ENCODE data around the gene SCARF2.

GRCh38 chr22:20402960-20403778, 34.5 kb downstream of the SCARF2 start:
- no peak for TF ChIP-seq ZFP36 (IDR thresholded peaks at IDR 0.05; ENCODE audit: borderline replicate concordance, partially characterized antibody)
- TF ChIP-seq REST (IDR thresholded peaks at IDR 0.05), result no peak
- TF ChIP-seq SREBF2 (IDR thresholded peaks at IDR 0.05), result no peak
- no peak for TF ChIP-seq MAX (IDR thresholded peaks at IDR 0.05)
- TF ChIP-seq KDM1A (IDR thresholded peaks at IDR 0.05; ENCODE audit: low read depth), result no peak
- no peak for TF ChIP-seq POLR2A (IDR thresholded peaks at IDR 0.05; ENCODE audit: low read length)
